Measurements from ENCODE around the gene USP19. TPM values are rescaled to one million over a fixed set of nuclear protein-coding genes. Genes with fewer than 3 reads are reported as not detected.

The USP19 gene
- polyA plus RNA-seq, 3 donors = 18.4 to 55.7 (median 24.1) TPM

- no peak for TF ChIP-seq CTCF (IDR thresholded peaks at IDR 0.05)
- peaks cover 16 to 23% of the 10 kb centered on the region in 2 donors for H3K4me1 ChIP-seq (ENCODE audit: control insufficient read depth in 1 of 2, insufficient read depth in 2 of 2, low read length in 2 of 2)
- intact Hi-C loops (cut with micrococcal nuclease) = no loop called here
- H2AFZ ChIP-seq (ENCODE audit: insufficient read depth, low read depth, low read length, poor library complexity, severe bottlenecking) = peak overlapping the region; percentile 87
- peak overlapping the region; percentile 81 to 88 for H3K4me3 Mint-ChIP-seq
- peaks cover 11% of the 10 kb centered on the region for H3K4me1 Mint-ChIP-seq
- peaks cover 41 to 43% of the 10 kb centered on the region in 2 donors for H3K36me3 ChIP-seq (replicated peaks in 1 of 2; ENCODE audit: control insufficient read depth in 1 of 2, insufficient read depth in 2 of 2, low read length in 2 of 2)
- peaks cover 0 to 2% (median 0%) of the 10 kb centered on the region in 7 donors for H3K9me3 Mint-ChIP-seq
- H3K27ac Mint-ChIP-seq = peak overlapping the region; percentile 85 to 94 (median 92)
- H3K4me3 ChIP-seq (replicated peaks in 1 of 3; ENCODE audit: low read depth in 2 of 3, low read length in 3 of 3) = peak overlapping the region; percentile 73 to 97 (median 91)
- H3K79me2 ChIP-seq (ENCODE audit: insufficient read depth, low read length) = peaks cover 27% of the 10 kb centered on the region
- peaks cover 33 to 38% of the 10 kb centered on the region in 2 donors for H3K36me3 Mint-ChIP-seq
- peak in 1 of 3 donors; percentile 13 for DNase-seq
- peaks cover 8% of the 10 kb centered on the region for H4K20me1 ChIP-seq (ENCODE audit: insufficient read depth, low read length)
- peak overlapping the region; percentile 97 for H3K9ac ChIP-seq (ENCODE audit: insufficient read depth, low read length, poor library complexity, severe bottlenecking)
- peak overlapping the region; percentile 93 to 95 for H3K27ac ChIP-seq (ENCODE audit: low read depth in 1 of 2, low read length in 2 of 2)
- WGBS (ENCODE audit: insufficient coverage) = 0% methylated on average over 9 of the region's 9 CpGs
- H3K4me2 ChIP-seq (replicated peaks; ENCODE audit: extremely low read depth, low read length, poor library complexity, severe bottlenecking) = peak overlapping the region; percentile 87
- no peaks in the 10 kb centered on the region for H3K9me3 ChIP-seq (replicated peaks in 1 of 2; ENCODE audit: control insufficient read depth in 1 of 2, insufficient read depth in 1 of 2, low read length in 2 of 2)
- no peaks in the 10 kb centered on the region for H3K27me3 Mint-ChIP-seq (ENCODE audit: low read depth in 3 of 3)
- no peaks in the 10 kb centered on the region for H3K27me3 ChIP-seq (ENCODE audit: control insufficient read depth in 2 of 2, insufficient read depth in 2 of 2, low read length in 2 of 2)
These were observed 556 bp downstream of the USP19 start for GRCh38 chr3:49120096-49120437.

- intact Hi-C loops (cut with micrococcal nuclease) = no loop called here
- peaks cover 8% of the 10 kb centered on the region for H4K20me1 ChIP-seq (ENCODE audit: insufficient read depth, low read length)
- H3K79me2 ChIP-seq (ENCODE audit: insufficient read depth, low read length) = peaks cover 27% of the 10 kb centered on the region
- H3K9ac ChIP-seq (ENCODE audit: insufficient read depth, low read length, poor library complexity, severe bottlenecking) = peak overlapping the region; percentile 97
- H3K27me3 Mint-ChIP-seq (ENCODE audit: low read depth in 3 of 3) = no peaks in the 10 kb centered on the region
- peaks cover 11% of the 10 kb centered on the region for H3K4me1 Mint-ChIP-seq
- TF ChIP-seq CTCF (IDR thresholded peaks at IDR 0.05) = no peak
- peaks cover 39 to 44% of the 10 kb centered on the region in 2 donors for H3K36me3 Mint-ChIP-seq
- H3K9me3 Mint-ChIP-seq = peaks cover 0 to 2% (median 0%) of the 10 kb centered on the region in 7 donors
- peak overlapping the region in 1 of 3 experiments; percentile 91 for H3K4me3 ChIP-seq (replicated peaks in 1 of 3; ENCODE audit: low read depth in 2 of 3, low read length in 3 of 3)
- H3K27ac Mint-ChIP-seq = peak overlapping the region; percentile 85 to 94 (median 92)
- H3K27me3 ChIP-seq (ENCODE audit: control insufficient read depth in 2 of 2, insufficient read depth in 2 of 2, low read length in 2 of 2) = no peaks in the 10 kb centered on the region
- peak overlapping the region; percentile 81 to 88 for H3K4me3 Mint-ChIP-seq
- H3K27ac ChIP-seq (ENCODE audit: low read depth in 1 of 2, low read length in 2 of 2) = peak overlapping the region in 1 of 2 donors; percentile 95
- H3K36me3 ChIP-seq (replicated peaks in 1 of 2; ENCODE audit: control insufficient read depth in 1 of 2, insufficient read depth in 2 of 2, low read length in 2 of 2) = peaks cover 47 to 50% of the 10 kb centered on the region in 2 donors
- peaks cover 16 to 23% of the 10 kb centered on the region in 2 donors for H3K4me1 ChIP-seq (ENCODE audit: control insufficient read depth in 1 of 2, insufficient read depth in 2 of 2, low read length in 2 of 2)
- no peak overlapping the region for H2AFZ ChIP-seq (ENCODE audit: insufficient read depth, low read depth, low read length, poor library complexity, severe bottlenecking)
- DNase-seq = no peak
- no peaks in the 10 kb centered on the region for H3K9me3 ChIP-seq (replicated peaks in 1 of 2; ENCODE audit: control insufficient read depth in 1 of 2, insufficient read depth in 1 of 2, low read length in 2 of 2)
- WGBS (ENCODE audit: insufficient coverage) = 80% methylated on average over 1 of the region's 3 CpGs
- H3K4me2 ChIP-seq (replicated peaks; ENCODE audit: extremely low read depth, low read length, poor library complexity, severe bottlenecking) = peak overlapping the region; percentile 87
These were observed 1.2 kb downstream of the USP19 start for GRCh38 chr3:49119439-49119838.
